TTC549 (cell line): ENCODE data around the gene SMAD6.

Experiments used
- FAIRE-seq: peaks from 2 replicates; lab custom pipeline; 2012; peaks lifted over from hg19 to GRCh38; lab: Jason Lieb, UNC

The SMAD6 gene

GRCh38 chr15:66721501-66721937, 19.5 kb downstream of the SMAD6 start:
- FAIRE-seq: no peak

DNA sequence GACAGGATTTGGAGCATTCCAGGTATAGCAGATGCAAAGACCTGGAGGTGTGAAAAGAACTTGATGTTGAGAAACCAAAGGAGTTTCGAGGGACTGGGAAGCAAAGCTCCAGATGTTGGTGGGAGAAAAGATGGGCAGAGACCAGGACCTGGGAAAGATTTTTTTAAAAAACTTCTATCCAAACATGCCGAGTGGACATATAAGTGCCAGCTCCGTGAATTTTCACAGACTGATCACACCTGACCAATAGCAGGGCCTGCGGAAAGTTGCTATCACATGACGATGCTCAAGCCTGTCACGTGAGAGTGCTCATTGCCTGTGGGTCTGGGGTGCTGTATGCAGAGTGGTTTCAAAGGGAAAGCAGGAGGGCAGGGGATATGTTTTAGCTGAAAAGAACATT, 19.9 kb downstream of the SMAD6 start:
- FAIRE-seq: no peak

DNA sequence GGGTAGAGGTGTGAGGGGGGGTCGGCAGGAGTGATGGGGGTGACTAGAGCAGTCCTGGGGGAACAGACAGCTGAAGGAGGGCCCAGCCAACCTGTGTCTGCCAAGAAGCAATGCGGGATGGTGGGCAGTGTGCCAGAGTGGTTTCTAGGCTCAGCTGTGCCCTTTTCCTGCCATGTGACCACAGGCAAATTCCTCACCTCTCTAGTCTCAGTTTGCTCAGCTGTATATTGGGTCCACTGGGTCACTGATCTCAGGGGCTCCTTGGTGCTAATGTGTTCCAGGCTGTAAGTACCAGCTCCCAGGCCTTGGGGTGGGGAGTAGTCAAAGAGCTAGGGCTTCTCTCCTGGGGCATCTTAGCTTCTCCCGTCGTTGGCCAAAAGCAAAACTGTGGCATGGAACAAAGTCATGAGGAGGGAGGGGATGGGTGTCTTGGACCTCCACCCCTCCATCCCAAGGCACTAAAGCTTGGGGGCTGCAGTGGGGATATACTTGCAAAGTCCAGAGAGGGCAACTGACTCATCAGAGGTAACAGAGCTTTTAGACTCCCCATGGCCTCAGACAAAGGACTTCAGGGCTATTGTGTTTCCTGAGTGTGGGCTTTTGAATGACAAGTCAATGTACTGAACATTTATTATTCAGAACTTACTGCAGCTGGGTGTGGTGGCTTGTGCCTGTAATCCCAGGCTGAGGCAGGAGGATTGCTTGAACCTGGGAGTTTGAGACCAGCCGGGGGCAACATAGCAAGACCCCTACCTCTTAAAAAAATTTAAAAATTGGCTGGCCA, 20.9 kb downstream of the SMAD6 start:
- FAIRE-seq: no peak

GRCh38 chr15:66723826-66724731, 22.0 kb downstream of the SMAD6 start:
- no peak for FAIRE-seq

DNA sequence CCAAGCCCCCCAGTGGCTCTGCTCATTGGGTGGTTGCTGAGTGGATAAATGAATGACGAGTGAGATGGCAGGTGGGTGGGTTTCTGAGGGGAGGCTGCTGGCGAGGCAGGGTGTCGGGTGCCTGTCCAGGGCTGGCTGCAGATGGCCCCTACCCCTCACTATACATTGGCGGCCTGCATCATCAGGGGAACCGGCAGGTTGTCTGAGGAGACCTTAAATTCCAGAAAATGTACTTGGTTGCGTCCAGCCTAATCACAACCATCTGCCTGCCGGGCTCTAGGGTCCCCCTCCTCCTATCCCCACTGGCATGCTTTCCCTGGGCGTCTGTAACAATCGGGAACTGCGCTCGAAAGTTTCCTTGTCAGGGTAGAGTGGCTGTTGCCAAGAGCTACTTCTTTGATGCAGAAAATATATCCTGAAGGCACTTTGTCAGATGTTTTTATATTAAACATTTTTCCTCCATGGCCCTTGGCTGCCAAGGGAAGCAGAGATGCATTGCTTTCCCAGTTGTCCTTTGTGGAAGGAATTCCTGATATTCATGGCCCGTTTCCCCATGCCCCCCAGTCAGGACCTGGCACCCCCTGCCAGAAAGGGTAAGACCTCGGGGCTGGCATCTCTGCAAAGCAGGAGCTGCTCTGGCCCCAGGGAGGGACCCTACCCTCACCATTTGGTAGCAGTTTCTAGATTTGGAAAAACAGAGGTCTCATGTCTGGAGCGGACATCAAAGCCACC, 22.9 kb downstream of the SMAD6 start:
- FAIRE-seq: no peak

DNA sequence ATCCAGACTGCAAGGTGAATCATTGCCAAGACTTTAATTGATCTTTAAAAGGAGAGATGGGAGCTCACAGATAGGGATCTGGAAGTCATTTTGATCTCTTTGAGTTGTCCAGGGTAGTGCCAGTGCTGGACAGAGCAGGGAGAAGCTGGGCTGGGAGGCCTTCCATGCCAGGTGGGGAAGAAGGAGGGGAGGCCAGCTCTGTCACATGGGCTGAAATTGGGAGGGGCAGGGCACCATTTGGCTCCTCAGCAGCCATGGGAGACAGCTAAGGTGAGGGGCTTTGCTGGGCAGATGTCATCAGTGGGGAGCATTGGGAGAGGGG, 23.4 kb downstream of the SMAD6 start:
- no peak for FAIRE-seq

- no peak for FAIRE-seq
Measured at GRCh38 chr15:66726386-66726785, 24.4 kb downstream of the SMAD6 start.

GRCh38 chr15:66729331-66729951, 27.4 kb downstream of the SMAD6 start:
- no peak for FAIRE-seq

GRCh38 chr15:66730168-66731021, 28.4 kb downstream of the SMAD6 start:
- no peak for FAIRE-seq

GRCh38 chr15:66733976-66734375, 31.9 kb downstream of the SMAD6 start:
- no peak for FAIRE-seq

- FAIRE-seq: no peak
Measured at GRCh38 chr15:66734961-66735908, 33.2 kb downstream of the SMAD6 start.

- FAIRE-seq: no peak
Measured at GRCh38 chr15:66735909-66736305, 33.9 kb downstream of the SMAD6 start.

- FAIRE-seq: no peak
Measured at GRCh38 chr15:66737243-66738010, 35.4 kb downstream of the SMAD6 start.

- no peak for FAIRE-seq
Measured at GRCh38 chr15:66738116-66738515, 36.1 kb downstream of the SMAD6 start.

GRCh38 chr15:66738595-66738994, 36.6 kb downstream of the SMAD6 start:
- no peak for FAIRE-seq

DNA sequence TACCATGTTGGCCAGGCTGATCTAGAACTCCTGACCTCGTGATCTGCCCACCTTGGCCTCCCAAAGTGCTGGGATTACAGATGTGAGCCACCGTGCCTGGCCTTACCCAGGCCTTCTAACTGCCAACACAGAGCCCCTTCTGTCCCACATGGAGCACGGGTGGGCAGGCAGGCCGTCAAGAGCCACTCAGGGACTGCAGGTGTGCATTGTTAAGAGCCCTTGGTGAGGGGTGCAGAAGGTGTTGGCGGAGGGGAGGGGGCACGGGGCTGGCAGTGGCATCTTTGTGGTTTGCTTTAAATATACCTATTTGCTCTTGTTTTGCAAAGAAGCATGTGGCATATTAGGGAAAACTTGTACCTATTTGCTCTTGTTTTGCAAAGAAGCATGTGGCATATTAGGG, 37.3 kb downstream of the SMAD6 start:
- FAIRE-seq: no peak

DNA sequence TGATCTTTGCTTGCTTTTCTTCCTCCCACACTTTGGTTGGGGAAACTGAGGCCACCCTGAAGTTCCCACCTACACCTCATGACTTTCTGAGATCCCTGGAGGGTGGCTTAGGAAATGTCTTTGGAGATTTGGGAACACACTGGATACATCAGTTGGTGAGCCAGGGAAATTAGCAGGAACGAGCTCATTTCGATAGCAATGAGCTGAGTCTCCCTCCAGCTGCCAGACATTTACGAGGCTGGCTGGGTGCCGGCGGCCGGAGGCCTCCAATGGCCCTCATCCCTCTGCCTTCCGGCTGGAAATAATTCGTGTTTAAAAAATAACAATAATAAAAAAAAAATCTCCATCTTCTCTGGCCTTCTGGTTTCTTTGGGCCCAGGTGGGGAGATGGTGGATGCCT, 38.8 kb downstream of the SMAD6 start:
- no peak for FAIRE-seq

GRCh38 chr15:66741646-66742045, 39.6 kb downstream of the SMAD6 start:
- no peak for FAIRE-seq

DNA sequence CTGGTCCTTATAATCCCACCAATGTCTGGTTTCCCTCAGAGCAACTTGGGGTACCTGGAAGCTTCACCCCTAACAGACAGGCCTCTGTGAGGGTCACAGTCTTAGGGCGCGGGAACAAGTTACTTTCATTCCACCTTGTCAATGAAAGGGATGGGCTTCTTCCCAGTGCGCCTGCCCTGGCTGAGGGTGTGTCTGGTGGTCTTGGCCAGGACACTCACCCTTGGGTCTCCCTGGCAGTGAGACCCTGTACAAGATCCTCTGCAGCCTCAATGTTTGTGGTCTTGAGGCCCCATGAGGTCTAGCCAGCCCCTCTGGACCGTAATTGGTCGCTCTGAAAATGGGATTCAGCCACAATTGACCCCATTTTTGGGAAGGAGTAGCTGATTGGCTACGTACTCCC, 40.2 kb downstream of the SMAD6 start:
- FAIRE-seq: no peak

GRCh38 chr15:66743204-66743603, 41.2 kb downstream of the SMAD6 start:
- FAIRE-seq: no peak
